Liver (tissue), 9 donors: Measurements from ENCODE around the gene CYP26C1. TPM values are rescaled to one million over a fixed set of nuclear protein-coding genes. Genes with fewer than 3 reads are reported as not detected.

Experiments
- DNase-seq: peaks from one replicate; pipeline ENCODE4 v3.0.0-alpha.2; 2017; ENCODE audit warnings: low spot score
- H3K27ac ChIP-seq, 2 donors: one replicate each; pipeline ENCODE4 v1.7.0; 2013; ENCODE audit warnings: inconsistent platforms in 2 of 2, low read length in 2 of 2, control low read depth in 1 of 2, low read depth in 1 of 2, mild to moderate bottlenecking in 1 of 2
- H3K27me3 ChIP-seq, 4 donors: one replicate each; pipeline versions ENCODE4 v1.6.1 to v1.7.0; 2013; ENCODE audit warnings: low read length in 3 of 4, inconsistent platforms in 1 of 4, mild to moderate bottlenecking in 1 of 4, moderate library complexity in 1 of 4; ENCODE audit not compliant: control insufficient read depth in 4 of 4, insufficient read depth in 4 of 4
- H3K36me3 ChIP-seq, 4 donors: one replicate each; pipeline versions ENCODE4 v1.6.1 to v1.7.0; 2013; ENCODE audit warnings: low read length in 3 of 4, mild to moderate bottlenecking in 3 of 4, low read depth in 1 of 4, moderate library complexity in 1 of 4; ENCODE audit not compliant: control insufficient read depth in 4 of 4, insufficient read depth in 3 of 4
- H3K4me1 ChIP-seq, 4 donors: one replicate each; pipeline versions ENCODE4 v1.6.1 to v1.7.0; 2013; ENCODE audit warnings: low read length in 3 of 4, mild to moderate bottlenecking in 3 of 4, moderate library complexity in 1 of 4; ENCODE audit not compliant: control insufficient read depth in 4 of 4, insufficient read depth in 4 of 4
- H3K4me3 ChIP-seq, 3 donors: one replicate each; pipeline versions ENCODE4 v1.6.1 to v1.7.0; 2013; ENCODE audit warnings: low read length in 3 of 3, control low read depth in 1 of 3, low read depth in 1 of 3, mild to moderate bottlenecking in 1 of 3
- H3K9ac ChIP-seq, 2 donors: one replicate each; pipeline ENCODE4 v1.7.0; 2013; ENCODE audit warnings: low read length in 2 of 2, mild to moderate bottlenecking in 2 of 2, moderate library complexity in 2 of 2, control low read depth in 1 of 2, low read depth in 1 of 2
- H3K9me3 ChIP-seq, 4 donors: one replicate each; pipeline versions ENCODE4 v1.6.1 to v1.7.0; 2013; ENCODE audit warnings: low read length in 3 of 4; ENCODE audit not compliant: control insufficient read depth in 4 of 4
- CTCF ChIP-seq: fragments of 150-350 bp; IDR thresholded peaks from 2 replicates; pipeline ENCODE4 v1.5.1; 2017; ENCODE audit warnings: improper control_type of control experiment, low read depth, low read length; ENCODE audit not compliant: missing input control
- EGR1 ChIP-seq, 2 donors: IDR thresholded peaks; 2 replicates each; pipeline ENCODE4 v1.6.1; 2016 to 2018; ENCODE audit warnings: antibody characterized with exemption in 2 of 2, low read depth in 2 of 2
- FOXA1 ChIP-seq: IDR thresholded peaks from 2 replicates; pipeline ENCODE4 v1.6.1; 2016; ENCODE audit warnings: antibody characterized with exemption
- FOXA2 ChIP-seq: IDR thresholded peaks from 2 replicates; pipeline ENCODE4 v1.6.1; 2016; ENCODE audit warnings: antibody characterized with exemption
- GABPA ChIP-seq, 2 donors: IDR thresholded peaks in 1 of 2; conservative IDR thresholded peaks in 1 of 2; 2 replicates each; pipeline ENCODE4 v1.6.1; 2016; ENCODE audit warnings: antibody characterized with exemption in 2 of 2, mild to moderate bottlenecking in 1 of 2, moderate library complexity in 1 of 2
- HNF4A ChIP-seq, 2 donors: conservative IDR thresholded peaks; 2 replicates each; pipeline ENCODE4 v1.6.1; 2016; ENCODE audit warnings: antibody characterized with exemption in 2 of 2, mild to moderate bottlenecking in 2 of 2
- HNF4G ChIP-seq: IDR thresholded peaks from 2 replicates; pipeline ENCODE4 v1.6.1; 2016; ENCODE audit warnings: antibody characterized with exemption
- JUND ChIP-seq, 2 donors: IDR thresholded peaks; 2 replicates each; pipeline ENCODE4 v1.6.1; 2016; ENCODE audit warnings: antibody characterized with exemption in 2 of 2
- MAX ChIP-seq: IDR thresholded peaks from 2 replicates; pipeline ENCODE4 v1.6.1; 2016; ENCODE audit warnings: antibody characterized with exemption
- NR2F2 ChIP-seq: IDR thresholded peaks from 2 replicates; pipeline ENCODE4 v1.6.1; 2016; ENCODE audit warnings: antibody characterized with exemption
- RAD21 ChIP-seq, 2 donors: IDR thresholded peaks; 2 replicates each; pipeline ENCODE4 v1.6.1; 2016; ENCODE audit warnings: antibody characterized with exemption in 2 of 2, mild to moderate bottlenecking in 2 of 2
- REST ChIP-seq: IDR thresholded peaks from 2 replicates; pipeline ENCODE4 v1.6.1; 2016; ENCODE audit warnings: antibody characterized with exemption, mild to moderate bottlenecking
- RXRA ChIP-seq, 2 donors: IDR thresholded peaks; 2 replicates each; pipeline ENCODE4 v1.6.1; 2017 to 2018; ENCODE audit warnings: antibody characterized with exemption in 2 of 2, mild to moderate bottlenecking in 1 of 2
- SP1 ChIP-seq: IDR thresholded peaks from 2 replicates; pipeline ENCODE4 v1.6.1; 2018; ENCODE audit warnings: antibody characterized with exemption, mild to moderate bottlenecking
- TAF1 ChIP-seq: conservative IDR thresholded peaks from 2 replicates; pipeline ENCODE4 v1.6.1; 2016; ENCODE audit warnings: antibody characterized with exemption, mild to moderate bottlenecking
- YY1 ChIP-seq: IDR thresholded peaks from 2 replicates; pipeline ENCODE4 v1.6.1; 2016; ENCODE audit warnings: antibody characterized with exemption, mild to moderate bottlenecking
- WGBS: extraction: QIAGEN DNeasy Blood & Tissue Kit; methylation state at CpG from one replicate; pipeline ENCODE4 v1.1.7; 2013; 5-methylcytosine and 5-hydroxymethylcytosine counted together
- polyA plus RNA-seq, 2 donors: library from polyadenylated mRNA; stranded (reverse) in 1 of 2; unstranded in 1 of 2; fragments of 200-250 nt in 1 of 2; fragments of >200 nt in 1 of 2; fragmentation: Nextera tagmentation in 1 of 2; extraction: Ambion mirVana in 1 of 2; gene quantifications; one replicate each; pipeline versions ENCODE4 v1.2.1 to v1.2.3, GENCODE V29; 2013 to 2015
- total RNA-seq, 2 donors: library from RNA; depleted of rRNA; stranded (reverse); fragments of >200 nt; gene quantifications; one replicate each; pipeline ENCODE4 v1.2.3, GENCODE V29; 2014
- donor health status: healthy.
- donor health status: healthy.
- donor health status: healthy.
- donor health status: healthy.
- donor health status: healthy.

Gene CYP26C1
- total and polyA plus RNA-seq, 4 donors = 0.09 to 0.25 TPM; not detected in 2

DNA sequence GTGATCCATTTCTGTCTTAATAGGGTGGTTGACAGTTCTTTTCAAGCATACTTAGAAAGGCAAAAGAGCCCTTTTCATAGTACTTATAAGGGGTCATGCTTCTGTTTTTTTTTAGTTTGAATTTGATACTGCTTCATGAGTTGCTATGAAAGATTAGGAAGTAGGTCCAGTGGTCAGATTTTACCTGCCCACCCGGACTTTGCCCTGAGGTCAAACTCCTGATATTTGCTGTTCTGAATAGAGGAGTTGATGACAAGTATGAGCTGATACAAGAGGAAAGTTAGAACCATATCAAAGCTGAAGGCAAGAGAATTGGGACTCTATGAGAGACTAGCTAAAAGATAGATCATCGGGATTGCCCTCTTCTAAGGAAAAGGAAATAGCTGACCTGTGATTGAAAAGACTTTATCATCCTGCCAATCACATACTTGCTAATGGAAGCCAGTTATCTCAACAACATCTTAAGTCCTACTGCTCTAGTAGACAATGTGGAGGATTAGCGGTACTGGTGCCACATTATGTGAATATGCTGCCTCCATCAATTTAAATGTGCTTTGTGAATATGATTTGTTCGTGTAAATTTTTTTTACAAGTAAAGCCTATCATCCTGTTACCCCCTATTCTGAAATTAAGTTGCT is 37.5 kb upstream of the CYP26C1 start:
- no peaks in the 10 kb centered on the region for H3K27me3 ChIP-seq
- no peak overlapping the region for H3K27ac ChIP-seq
- no peak overlapping the region for H3K9ac ChIP-seq
- no peaks in the 10 kb centered on the region for H3K36me3 ChIP-seq
- WGBS = 67% methylated on average over 4 of the region's 4 CpGs
- DNase-seq = no peak
- no peak overlapping the region for H3K4me3 ChIP-seq
- TF ChIP-seq REST (peak; percentile 54), FOXA1 (no peak), HNF4A (conservative IDR thresholded peaks at IDR 0.05) (peak; percentile 99), TAF1 (no peak), EGR1 (IDR thresholded peaks at IDR 0.05; ENCODE audit: low read depth in 2 of 2) (no peak), GABPA (IDR thresholded peaks at IDR 0.05 in 1 of 2, conservative IDR thresholded peaks at IDR 0.05 in 1 of 2) (no peak), YY1 (peak; percentile 34), JUND (IDR thresholded peaks at IDR 0.05) (peak in 1 of 2 donors; percentile 25), RAD21 (IDR thresholded peaks at IDR 0.05) (no peak), CTCF (no peak), MAX (no peak), NR2F2 (no peak), HNF4G (peak; percentile 93), RXRA (IDR thresholded peaks at IDR 0.05) (peak; percentile 57 to 67), SP1 (peak; percentile 97), FOXA2 (no peak)
- H3K4me1 ChIP-seq = peaks cover 0 to 8% (median 1%) of the 10 kb centered on the region in 4 donors
- no peaks in the 10 kb centered on the region for H3K9me3 ChIP-seq

GRCh38 chr10:93026072-93026471 is 34.5 kb upstream of the CYP26C1 start:
- 66% methylated on average over 2 of the region's 2 CpGs for WGBS
- Histone ChIP-seq H3K27me3 (no peaks in the 10 kb centered on the region), H3K36me3 (no peaks in the 10 kb centered on the region), H3K9me3 (no peaks in the 10 kb centered on the region), H3K9ac (no peak overlapping the region), H3K4me3 (no peak overlapping the region), H3K27ac (no peak overlapping the region), H3K4me1 (peaks cover 0 to 8% (median 1%) of the 10 kb centered on the region in 4 donors)
- no peak for DNase-seq
- TF ChIP-seq CTCF (no peak), GABPA (IDR thresholded peaks at IDR 0.05 in 1 of 2, conservative IDR thresholded peaks at IDR 0.05 in 1 of 2) (no peak), JUND (IDR thresholded peaks at IDR 0.05) (no peak), NR2F2 (no peak), FOXA1 (no peak)
